Ascending aorta (tissue), 2 donors: ENCODE data around the gene USP49. TPM values are rescaled to one million over a fixed set of nuclear protein-coding genes. Genes with fewer than 3 reads are reported as not detected.

Experiments
- DNase-seq, 2 donors: peaks; one replicate each; pipeline ENCODE4 v3.0.0-alpha.2; 2019; ENCODE audit warnings: low spot score in 2 of 2
- H3K27ac ChIP-seq, 2 donors: fragments of 200-600 bp; sonication (generic); one replicate each; pipeline ENCODE4 v1.5.1; 2016 to 2017; ENCODE audit warnings: mild to moderate bottlenecking in 1 of 2
- H3K27me3 ChIP-seq: fragments of 200-600 bp; sonication (generic); one replicate; pipeline ENCODE4 v1.5.1; 2017
- H3K36me3 ChIP-seq, 2 donors: fragments of 200-600 bp; sonication (generic); one replicate each; pipeline ENCODE4 v1.5.1; 2016
- H3K4me1 ChIP-seq, 2 donors: fragments of 200-600 bp; sonication (generic); one replicate each; pipeline ENCODE4 v1.5.1; 2016 to 2017; ENCODE audit warnings: mild to moderate bottlenecking in 1 of 2
- H3K4me3 ChIP-seq, 2 donors: fragments of 200-600 bp; sonication (generic); one replicate each; pipeline ENCODE4 v1.5.1; 2016 to 2017; ENCODE audit warnings: mild to moderate bottlenecking in 1 of 2
- H3K9me3 ChIP-seq, 2 donors: fragments of 200-600 bp; sonication (generic); one replicate each; pipeline ENCODE4 v1.5.1; 2016
- CTCF ChIP-seq, 3 experiments: fragments of 200-600 bp in 2 of 3; fragments of 450-650 bp in 1 of 3; sonication (generic) in 2 of 3; IDR thresholded peaks; one replicate each; pipeline ENCODE4 v1.5.1; 2016 to 2019; ENCODE audit warnings: antibody characterized with exemption in 3 of 3, mild to moderate bottlenecking in 1 of 3, moderate library complexity in 1 of 3
- intact Hi-C: fragments of 100-400 bp; cut with DNase I; formaldehyde crosslinking; loops from one replicate; pipeline ENCODE4 v1.15.1; 2023
- total RNA-seq: library from RNA; depleted of rRNA; stranded (reverse); fragments of >200 nt; gene quantifications from one replicate; pipeline ENCODE4 v1.1.0, GENCODE V29; 2016

The USP49 gene
- total RNA-seq, 1 donor from 2014 or later, result 8.7 TPM

GRCh38 chr6:41777551-41778285 lies 117.5 kb downstream of the USP49 start:
- Histone ChIP-seq H3K4me3 (no peak overlapping the region), H3K4me1 (peaks cover 6 to 14% of the 10 kb centered on the region in 2 donors), H3K27ac (no peak overlapping the region), H3K9me3 (no peaks in the 10 kb centered on the region), H3K27me3 (no peaks in the 10 kb centered on the region), H3K36me3 (peaks cover 29 to 36% of the 10 kb centered on the region in 2 donors)
- intact Hi-C loops, result loop anchor here (2.0 kb wide), 1 partner anchor 43 kb away; the partner anchor contains the start of gene TFEB
- no peak for DNase-seq
- no peak for TF ChIP-seq CTCF (IDR thresholded peaks at IDR 0.05)

GRCh38 chr6:41775293-41775882 lies 119.8 kb downstream of the USP49 start:
- Histone ChIP-seq H3K4me3 (no peak overlapping the region), H3K36me3 (peaks cover 47 to 60% of the 10 kb centered on the region in 2 donors), H3K9me3 (no peaks in the 10 kb centered on the region), H3K27ac (no peak overlapping the region), H3K4me1 (peaks cover 0 to 10% of the 10 kb centered on the region in 2 donors), H3K27me3 (no peaks in the 10 kb centered on the region)
- no peak for TF ChIP-seq CTCF (IDR thresholded peaks at IDR 0.05)
- intact Hi-C loops, result no loop called here
- no peak for DNase-seq

GRCh38 chr6:41774841-41775240 lies 120.3 kb downstream of the USP49 start:
- Histone ChIP-seq H3K9me3 (no peaks in the 10 kb centered on the region), H3K36me3 (peaks cover 50 to 63% of the 10 kb centered on the region in 2 donors)
- intact Hi-C loops, result no loop called here

GRCh38 chr6:41771058-41771983 lies 123.9 kb downstream of the USP49 start:
- Histone ChIP-seq H3K9me3 (no peaks in the 10 kb centered on the region), H3K27me3 (no peaks in the 10 kb centered on the region), H3K27ac (no peak overlapping the region), H3K4me3 (no peak overlapping the region), H3K36me3 (peaks cover 50 to 62% of the 10 kb centered on the region in 2 donors), H3K4me1 (no peaks in the 10 kb centered on the region)
- no peak for TF ChIP-seq CTCF (IDR thresholded peaks at IDR 0.05)
- no peak for DNase-seq
- intact Hi-C loops, result no loop called here

More at GRCh38 chr6:41774841-41775240, 120.3 kb downstream of the USP49 start:
- H3K27me3 ChIP-seq, result no peaks in the 10 kb centered on the region
- no peak for DNase-seq
- H3K4me1 ChIP-seq, result peaks cover 0 to 10% of the 10 kb centered on the region in 2 donors
- H3K4me3 ChIP-seq, result no peak overlapping the region
- no peak overlapping the region for H3K27ac ChIP-seq
- no peak for TF ChIP-seq CTCF (IDR thresholded peaks at IDR 0.05)

GRCh38 chr6:41770381-41771057 lies 124.7 kb downstream of the USP49 start:
- no peak for TF ChIP-seq CTCF (IDR thresholded peaks at IDR 0.05)
- intact Hi-C loops, result no loop called here
- no peak for DNase-seq
- Histone ChIP-seq H3K27ac (no peak overlapping the region), H3K4me1 (no peaks in the 10 kb centered on the region), H3K4me3 (no peak overlapping the region), H3K27me3 (no peaks in the 10 kb centered on the region), H3K36me3 (peaks cover 49 to 54% of the 10 kb centered on the region in 2 donors), H3K9me3 (no peaks in the 10 kb centered on the region)
